AG10803 (cell line): Measurements from ENCODE around the gene SMS.

ENCODE experiments used
- DNase-seq: peaks from one replicate; pipeline ENCODE4 v3.0.0; 2010; ENCODE audit warnings: low read depth
- H3K4me3 ChIP-seq: 2 replicates; pipeline ENCODE4 v1.5.1; 2011; ENCODE audit warnings: mild to moderate bottlenecking, low read length, control low read depth
- CTCF ChIP-seq: conservative IDR thresholded peaks from 2 replicates; pipeline ENCODE4 v1.5.1; 2011; ENCODE audit warnings: mild to moderate bottlenecking, low read length, control low read depth, inconsistent platforms

SMS gene

GRCh38 chrX:21959362-21960051 is 19.0 kb downstream of the SMS start:
- no peak overlapping the region for H3K4me3 ChIP-seq

GRCh38 chrX:21960569-21961541 is 20.3 kb downstream of the SMS start:
- TF ChIP-seq CTCF, result no peak
- DNase-seq, result no peak
- H3K4me3 ChIP-seq, result no peak overlapping the region

More at GRCh38 chrX:21959362-21960051, 19.0 kb downstream of the SMS start:
- DNase-seq, result no peak
- TF ChIP-seq CTCF, result no peak

- no peak for TF ChIP-seq CTCF
- no peak for DNase-seq
- no peak overlapping the region for H3K4me3 ChIP-seq
Measured at GRCh38 chrX:21962361-21962760, 21.9 kb downstream of the SMS start.

GRCh38 chrX:21963269-21963668 is 22.8 kb downstream of the SMS start:
- DNase-seq, result no peak
- no peak for TF ChIP-seq CTCF
- H3K4me3 ChIP-seq, result no peak overlapping the region

- no peak for TF ChIP-seq CTCF
- no peak overlapping the region for H3K4me3 ChIP-seq
- DNase-seq, result peak; percentile 80
Measured at GRCh38 chrX:21963731-21964405, 23.4 kb downstream of the SMS start.

- DNase-seq, result no peak
- TF ChIP-seq CTCF, result no peak
- H3K4me3 ChIP-seq, result no peak overlapping the region
Measured at GRCh38 chrX:21966866-21967265, 26.4 kb downstream of the SMS start.
